Neuron (in vitro differentiated cells): ENCODE results near the gene CD79B.
"Not testable (repeated sequence)": the region's sequence is repeated elsewhere in the genome, so short reads cannot be mapped to it uniquely, and the experiment has no call there.

ENCODE experiments used
- H2AFZ ChIP-seq: one replicate; pipeline ENCODE4 v1.6.1; 2013; ENCODE audit warnings: low read depth, mild to moderate bottlenecking, inconsistent platforms, low read length, moderate library complexity
- H3K27me3 ChIP-seq: one replicate; pipeline ENCODE4 v1.6.1; 2013; ENCODE audit warnings: low read length; ENCODE audit not compliant: insufficient read depth
- H3K36me3 ChIP-seq: one replicate; pipeline ENCODE4 v1.6.1; 2013; ENCODE audit warnings: low read length; ENCODE audit not compliant: insufficient read depth
- H3K4me1 ChIP-seq: one replicate; pipeline ENCODE4 v1.6.1; 2013; ENCODE audit warnings: low read length; ENCODE audit not compliant: insufficient read depth
- H3K4me3 ChIP-seq: 2 replicates; pipeline ENCODE4 v1.5.1; 2013; ENCODE audit warnings: mild to moderate bottlenecking, low read length, moderate library complexity
- H3K9me3 ChIP-seq: one replicate; pipeline ENCODE4 v1.6.1; 2013; ENCODE audit warnings: low read length

The CD79B gene

GRCh38 chr17:63934183-63935112, 2.3 kb upstream of the CD79B start:
- Histone ChIP-seq H3K27me3 (no peaks in the 10 kb centered on the region), H3K36me3 (no peaks in the 10 kb centered on the region), H3K4me1 (no peaks in the 10 kb centered on the region), H3K4me3 (no peak overlapping the region), H2AFZ (no peak overlapping the region), H3K9me3 (no peaks in the 10 kb centered on the region)

DNA sequence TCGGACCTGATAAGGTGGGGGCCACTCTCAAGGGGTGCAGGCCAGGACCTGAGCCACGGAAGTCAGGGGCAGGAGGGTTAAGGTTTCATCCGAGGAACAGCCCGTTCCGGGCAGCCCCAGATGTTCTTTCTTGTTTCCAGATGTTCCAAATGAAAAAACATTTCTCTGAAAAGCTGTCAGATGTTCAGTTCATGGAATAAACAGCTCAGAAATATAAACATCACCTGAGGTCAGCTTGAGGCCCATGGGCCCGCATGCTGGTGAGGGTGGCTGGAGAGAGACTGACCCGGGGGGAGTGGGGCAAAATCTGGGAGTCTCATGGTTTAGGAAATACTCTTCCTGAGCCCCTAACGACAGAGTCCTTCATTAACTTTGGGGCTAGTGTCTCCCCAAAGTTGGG, 1.5 kb upstream of the CD79B start:
- Histone ChIP-seq H3K27me3 (no peaks in the 10 kb centered on the region), H3K4me1 (no peaks in the 10 kb centered on the region), H3K4me3 (no peak overlapping the region), H3K36me3 (no peaks in the 10 kb centered on the region), H2AFZ (no peak overlapping the region), H3K9me3 (no peaks in the 10 kb centered on the region)

- H3K4me1 ChIP-seq = no peaks in the 10 kb centered on the region
- H2AFZ ChIP-seq = no peak overlapping the region
- H3K36me3 ChIP-seq = no peaks in the 10 kb centered on the region
- H3K27me3 ChIP-seq = no peaks in the 10 kb centered on the region
- no peaks in the 10 kb centered on the region for H3K9me3 ChIP-seq
- H3K4me3 ChIP-seq = no peak overlapping the region
Observed at GRCh38 chr17:63932721-63933120, 590 bp upstream of the CD79B start.

DNA sequence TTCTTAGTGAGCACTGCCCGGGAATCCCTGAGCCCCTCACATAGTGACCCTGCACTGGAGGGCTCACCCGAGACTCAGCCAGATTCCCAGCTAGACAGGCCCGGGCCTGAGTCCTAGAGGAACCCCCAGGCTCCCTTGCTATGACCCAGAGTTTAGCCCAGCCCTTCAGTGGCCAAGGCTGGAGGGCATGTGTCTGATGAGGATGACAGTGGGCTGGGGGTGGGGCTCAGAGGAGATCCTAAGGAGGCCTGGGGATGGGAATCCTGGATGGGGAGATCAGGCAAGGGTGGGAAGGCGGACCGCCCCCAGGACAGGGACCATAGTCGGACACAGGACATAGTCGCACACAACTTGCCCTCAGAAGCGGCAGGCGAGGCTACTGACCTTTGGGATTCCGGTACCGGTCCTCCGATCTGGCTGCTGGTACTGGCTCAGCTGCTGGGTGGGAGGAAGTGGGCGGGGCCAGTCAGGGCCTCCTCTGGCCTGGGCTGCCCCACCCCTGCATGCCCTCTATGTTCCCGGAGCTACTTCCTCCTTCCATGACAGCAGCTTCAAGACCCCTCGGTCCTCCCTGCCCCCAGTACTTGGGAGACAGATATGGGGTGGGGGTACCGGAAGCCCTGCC, 1.1 kb downstream of the CD79B start:
- Histone ChIP-seq H3K4me3 (no peak overlapping the region), H3K27me3 (no peaks in the 10 kb centered on the region), H2AFZ (no peak overlapping the region), H3K36me3 (no peaks in the 10 kb centered on the region), H3K4me1 (no peaks in the 10 kb centered on the region), H3K9me3 (no peaks in the 10 kb centered on the region)

DNA sequence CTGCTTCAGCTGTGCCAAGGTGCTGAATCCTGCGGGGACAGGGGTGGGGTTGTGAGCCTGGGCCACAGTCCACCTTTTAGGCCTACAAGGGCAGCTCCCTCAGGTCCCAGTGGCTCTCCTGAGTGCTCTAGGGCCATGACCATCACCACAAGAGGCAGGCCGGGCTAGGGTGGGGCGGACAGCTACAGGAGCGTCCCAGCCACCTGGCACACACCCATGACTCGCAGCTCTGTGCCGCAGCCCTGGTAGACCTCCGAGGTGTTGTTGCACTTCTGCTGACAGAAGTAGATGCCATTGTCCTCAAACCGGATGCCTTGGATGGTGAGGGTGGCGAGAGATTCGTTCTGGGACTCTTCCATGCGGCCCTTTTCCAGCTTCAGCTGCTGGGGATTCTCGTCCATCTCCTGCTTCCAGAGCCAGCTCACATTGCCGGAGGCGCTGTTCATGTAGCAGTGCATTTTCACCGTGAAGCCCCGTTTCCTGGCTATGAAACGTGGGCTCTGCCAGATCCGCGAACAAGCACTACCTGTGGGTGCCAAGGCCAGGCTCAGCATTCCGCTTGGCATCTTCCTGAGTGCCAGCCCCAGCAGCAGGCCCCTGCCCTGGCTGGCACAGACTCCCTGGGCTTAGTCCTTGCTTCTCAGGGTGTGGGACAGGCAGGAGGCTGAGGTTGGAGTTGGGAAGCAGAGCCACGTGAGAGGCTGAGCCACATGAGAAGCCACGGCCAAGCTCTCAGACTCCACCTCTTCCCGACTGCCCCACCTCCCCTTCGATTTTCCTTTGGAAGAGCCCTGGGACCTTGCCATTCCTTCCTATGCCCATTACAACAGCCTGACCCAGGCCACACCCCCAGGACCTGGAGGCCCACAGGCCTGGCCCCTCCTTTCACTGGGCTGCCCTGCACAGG, 2.0 kb downstream of the CD79B start:
- Histone ChIP-seq H3K4me3 (no peak overlapping the region), H3K36me3 (no peaks in the 10 kb centered on the region), H3K9me3 (no peaks in the 10 kb centered on the region), H2AFZ (no peak overlapping the region), H3K4me1 (no peaks in the 10 kb centered on the region), H3K27me3 (no peaks in the 10 kb centered on the region)

- Histone ChIP-seq H3K4me3 (no peak overlapping the region), H3K27me3 (no peaks in the 10 kb centered on the region), H3K9me3 (no peaks in the 10 kb centered on the region), H3K36me3 (no peaks in the 10 kb centered on the region), H3K4me1 (no peaks in the 10 kb centered on the region), H2AFZ (no peak overlapping the region)
Observed at GRCh38 chr17:63928966-63929695, 3.0 kb downstream of the CD79B start.

DNA sequence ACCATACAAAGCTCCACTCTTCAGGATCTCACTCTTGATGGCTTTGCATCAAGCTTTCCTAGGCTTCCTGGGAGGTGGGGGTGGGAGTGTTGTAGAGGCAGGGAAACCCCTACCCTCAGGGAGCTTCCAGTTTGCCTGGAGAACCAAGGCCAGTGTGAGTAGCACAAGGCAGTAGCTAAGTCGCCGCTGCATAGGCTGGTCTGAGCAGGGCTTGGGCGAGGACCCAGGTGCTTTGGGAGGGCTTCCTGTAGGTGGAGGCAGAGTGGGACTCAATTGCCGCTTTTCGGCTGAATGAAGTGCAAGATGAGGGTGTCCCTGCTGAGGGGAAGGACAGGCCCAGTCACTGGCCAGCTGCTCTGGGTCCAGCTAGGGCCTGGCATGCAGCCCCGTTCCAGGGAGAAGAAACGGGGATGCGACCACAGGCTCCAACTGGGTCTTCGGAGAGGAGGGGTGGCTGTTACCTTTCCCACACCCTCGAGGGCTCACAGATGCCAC, 3.9 kb downstream of the CD79B start:
- Histone ChIP-seq H3K36me3 (no peaks in the 10 kb centered on the region), H3K4me1 (no peaks in the 10 kb centered on the region), H2AFZ (no peak overlapping the region), H3K27me3 (no peaks in the 10 kb centered on the region), H3K4me3 (no peak overlapping the region), H3K9me3 (no peaks in the 10 kb centered on the region)

- Histone ChIP-seq H2AFZ (no peak overlapping the region), H3K4me3 (no peak overlapping the region), H3K27me3 (no peaks in the 10 kb centered on the region), H3K9me3 (no peaks in the 10 kb centered on the region), H3K36me3 (no peaks in the 10 kb centered on the region), H3K4me1 (no peaks in the 10 kb centered on the region)
Observed at GRCh38 chr17:63927464-63928171, 4.5 kb downstream of the CD79B start.

- Histone ChIP-seq H3K4me1 (no peaks in the 10 kb centered on the region), H3K9me3 (no peaks in the 10 kb centered on the region), H3K36me3 (no peaks in the 10 kb centered on the region), H2AFZ (no peak overlapping the region), H3K4me3 (no peak overlapping the region), H3K27me3 (no peaks in the 10 kb centered on the region)
Observed at GRCh38 chr17:63926164-63926563, 6.0 kb downstream of the CD79B start.

DNA sequence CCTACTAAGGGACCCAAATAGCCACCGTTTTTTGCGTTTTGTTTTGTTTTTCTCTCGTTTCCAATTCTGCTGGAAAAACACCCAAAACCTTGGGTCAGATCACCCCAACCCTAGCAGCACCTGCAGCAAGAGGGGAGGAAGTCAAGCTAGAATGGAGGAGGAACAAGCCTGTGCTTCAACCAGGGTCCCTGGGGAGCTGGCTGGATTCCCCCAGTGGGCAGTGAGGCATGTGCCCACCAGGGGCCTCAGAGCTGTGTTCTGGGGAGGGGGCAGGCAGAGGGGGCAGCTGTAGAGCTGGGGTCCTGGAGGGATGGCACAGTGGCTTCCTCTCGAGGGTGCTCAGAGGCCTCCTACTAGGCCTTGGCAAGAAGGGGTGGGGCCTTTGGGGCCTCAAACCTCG, 6.5 kb downstream of the CD79B start:
- Histone ChIP-seq H3K27me3 (no peaks in the 10 kb centered on the region), H2AFZ (no peak overlapping the region), H3K4me3 (no peak overlapping the region), H3K4me1 (no peaks in the 10 kb centered on the region), H3K9me3 (no peaks in the 10 kb centered on the region), H3K36me3 (no peaks in the 10 kb centered on the region)

DNA sequence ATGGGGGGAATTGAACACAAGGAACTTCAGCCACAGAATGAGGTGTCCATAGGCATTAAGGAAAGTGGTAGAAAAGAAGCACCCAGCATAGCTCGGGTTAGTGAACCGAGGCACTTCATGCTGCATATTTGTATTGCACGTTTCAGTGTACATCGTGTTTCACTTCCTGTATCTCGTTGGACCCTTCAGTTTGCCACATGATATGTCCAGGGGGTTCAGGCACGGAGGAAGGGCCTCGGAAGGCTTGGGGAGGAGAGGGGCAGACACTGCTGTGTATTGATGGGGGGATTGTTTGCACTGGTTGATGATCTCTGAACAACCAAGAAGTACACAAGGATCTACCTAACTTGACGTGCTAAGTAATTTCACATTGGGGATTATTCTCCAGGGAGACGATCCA, 9.7 kb downstream of the CD79B start:
- not testable (repeated sequence) for H2AFZ ChIP-seq, H3K4me1 ChIP-seq, H3K27me3 ChIP-seq, H3K36me3 ChIP-seq, H3K9me3 ChIP-seq, H3K4me3 ChIP-seq

DNA sequence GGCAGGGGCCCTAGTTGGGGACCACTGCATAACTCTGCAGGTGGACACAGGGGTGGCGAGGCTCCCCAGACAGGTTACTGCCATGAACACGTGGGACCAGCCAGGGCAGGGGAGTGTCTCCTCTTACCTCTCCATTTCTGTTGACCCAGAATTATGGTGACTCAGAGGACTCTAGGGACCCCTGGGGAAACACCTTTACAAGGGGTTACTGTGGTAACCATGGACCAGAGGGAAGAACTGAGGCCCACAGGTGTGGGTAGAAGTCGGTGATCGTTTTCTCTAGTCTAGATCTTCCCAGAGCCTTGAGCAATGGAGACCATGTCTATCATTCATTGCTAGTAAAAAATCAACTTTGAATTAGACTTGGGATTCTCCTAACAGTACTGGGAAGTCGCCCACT, 11.4 kb downstream of the CD79B start:
- not testable (repeated sequence) for H3K36me3 ChIP-seq, H3K27me3 ChIP-seq, H3K4me3 ChIP-seq, H3K9me3 ChIP-seq, H2AFZ ChIP-seq, H3K4me1 ChIP-seq
